Breast epithelium (tissue), 4 donors: ENCODE measurements around the gene CCDC24. TPM values are rescaled to one million over a fixed set of nuclear protein-coding genes. Genes with fewer than 3 reads are reported as not detected.

Experiments used
- DNase-seq, 2 donors: peaks; one replicate each; pipeline ENCODE4 v3.0.0-alpha.2; 2019; ENCODE audit warnings: low spot score in 2 of 2
- H3K27ac ChIP-seq, 2 donors: fragments of 200-600 bp; sonication (generic) in 1 of 2; one replicate each; pipeline ENCODE4 v1.5.1; 2016 to 2019; ENCODE audit warnings: mild to moderate bottlenecking in 1 of 2
- H3K27me3 ChIP-seq, 2 donors: fragments of 200-600 bp; sonication (generic) in 1 of 2; one replicate each; pipeline versions ENCODE4 v1.5.1 to v1.6.0; 2017 to 2019; ENCODE audit warnings: control low read depth in 1 of 2, mild to moderate bottlenecking in 1 of 2
- H3K36me3 ChIP-seq: fragments of 200-600 bp; one replicate; pipeline ENCODE4 v1.5.1; 2019
- H3K4me1 ChIP-seq, 2 donors: fragments of 200-600 bp; sonication (generic); one replicate each; pipeline ENCODE4 v1.5.1; 2016 to 2019; ENCODE audit warnings: control low read depth in 1 of 2
- H3K4me3 ChIP-seq, 3 donors: fragments of 200-600 bp; sonication (generic); 1 replicate in 2 of 3; 2 replicates in 1 of 3; pipeline ENCODE4 v1.5.1; 2016 to 2019; ENCODE audit warnings: mild to moderate bottlenecking in 3 of 3, moderate library complexity in 2 of 3
- H3K9me3 ChIP-seq, 2 donors: fragments of 200-600 bp; sonication (generic) in 1 of 2; one replicate each; pipeline ENCODE4 v1.5.1; 2016 to 2019; ENCODE audit warnings: control low read depth in 1 of 2
- POLR2A ChIP-seq: fragments of 450-650 bp; IDR thresholded peaks from one replicate; pipeline ENCODE4 v1.6.1; 2016; ENCODE audit warnings: antibody characterized with exemption, mild to moderate bottlenecking, moderate library complexity
- POLR2AphosphoS5 ChIP-seq, 3 donors: sonication (generic); formaldehyde crosslinking; IDR thresholded peaks; one replicate each; pipeline ENCODE4 v1.6.1; 2017; ENCODE audit warnings: antibody characterized with exemption in 3 of 3
- intact Hi-C: fragments of 100-400 bp; cut with DNase I; formaldehyde crosslinking; loops from one replicate; pipeline ENCODE4 v1.15.1; 2023; ENCODE audit warnings: low total_unique reads
- total RNA-seq, 3 donors: library from RNA; depleted of rRNA; stranded (reverse); fragments of >200 nt; gene quantifications; one replicate each; pipeline ENCODE4 v1.1.0, GENCODE V29; 2016
- TF ChIP-seq, protein P1 (sequence below), 3 donors: fragments of 450-650 bp; IDR thresholded peaks; one replicate each; pipeline ENCODE4 v1.5.1; 2016 to 2017; ENCODE audit warnings: antibody characterized with exemption in 3 of 3, mild to moderate bottlenecking in 3 of 3, moderate library complexity in 3 of 3

CCDC24 gene
- total RNA-seq, 3 donors from 2014 or later, result 5.4 to 12.5 (median 12.3) TPM

DNA sequence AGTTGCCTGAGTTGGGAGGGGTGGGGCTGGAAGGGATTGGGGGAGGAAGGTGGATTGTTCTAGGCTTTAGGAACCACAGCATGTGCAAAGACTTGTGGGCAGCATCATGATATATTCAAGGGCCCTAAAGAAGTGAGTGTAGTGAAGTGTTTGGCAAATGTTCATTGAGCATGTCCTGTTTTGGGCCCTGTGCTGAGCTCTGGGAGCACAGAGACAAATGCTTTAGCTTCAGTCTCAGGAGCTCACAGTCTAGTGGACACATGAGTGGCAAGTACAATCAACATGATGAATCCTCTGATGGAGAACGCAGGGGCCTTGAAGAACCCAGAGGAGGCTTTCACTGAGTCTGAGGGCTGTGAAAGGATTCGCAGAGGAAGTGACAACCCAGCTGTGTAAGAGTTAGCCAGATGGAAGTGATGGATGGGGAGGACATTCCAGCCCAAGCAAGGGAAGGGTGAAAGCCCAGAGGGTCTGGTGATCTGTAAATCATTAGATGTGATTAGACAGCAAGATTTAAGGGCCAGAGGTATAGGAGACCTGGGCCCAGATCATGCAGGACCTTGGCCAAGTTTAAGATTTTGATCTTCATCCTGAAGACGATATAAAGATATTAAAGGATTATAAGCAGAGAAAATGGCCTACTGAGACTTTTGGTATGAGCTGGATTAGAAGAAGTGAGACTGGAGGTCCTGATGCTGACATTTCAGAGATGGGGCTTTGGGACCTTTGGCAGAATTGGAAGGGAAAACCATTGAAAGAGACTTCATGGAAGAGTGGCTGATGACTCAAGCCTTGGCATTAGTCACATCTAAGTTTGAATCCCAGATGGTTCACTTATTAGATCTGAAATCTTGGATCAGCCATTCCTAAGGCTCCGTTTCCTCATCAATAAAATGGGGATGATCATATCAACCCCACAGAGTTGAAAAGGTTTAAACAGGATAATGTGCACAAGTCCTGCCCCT, 40.1 kb upstream of the CCDC24 start:
- Histone ChIP-seq H3K36me3 (no peaks in the 10 kb centered on the region), H3K27ac (no peak overlapping the region), H3K4me3 (no peak overlapping the region), H3K9me3 (no peaks in the 10 kb centered on the region), H3K27me3 (no peaks in the 10 kb centered on the region), H3K4me1 (peaks cover 7 to 12% of the 10 kb centered on the region in 2 donors)
- intact Hi-C loops, result loop anchor here (10.0 kb wide), 1 partner anchor 1107 kb away; the partner anchor contains the start of gene ZNF691
- TF ChIP-seq POLR2A, result no peak
- no peak for DNase-seq

DNA sequence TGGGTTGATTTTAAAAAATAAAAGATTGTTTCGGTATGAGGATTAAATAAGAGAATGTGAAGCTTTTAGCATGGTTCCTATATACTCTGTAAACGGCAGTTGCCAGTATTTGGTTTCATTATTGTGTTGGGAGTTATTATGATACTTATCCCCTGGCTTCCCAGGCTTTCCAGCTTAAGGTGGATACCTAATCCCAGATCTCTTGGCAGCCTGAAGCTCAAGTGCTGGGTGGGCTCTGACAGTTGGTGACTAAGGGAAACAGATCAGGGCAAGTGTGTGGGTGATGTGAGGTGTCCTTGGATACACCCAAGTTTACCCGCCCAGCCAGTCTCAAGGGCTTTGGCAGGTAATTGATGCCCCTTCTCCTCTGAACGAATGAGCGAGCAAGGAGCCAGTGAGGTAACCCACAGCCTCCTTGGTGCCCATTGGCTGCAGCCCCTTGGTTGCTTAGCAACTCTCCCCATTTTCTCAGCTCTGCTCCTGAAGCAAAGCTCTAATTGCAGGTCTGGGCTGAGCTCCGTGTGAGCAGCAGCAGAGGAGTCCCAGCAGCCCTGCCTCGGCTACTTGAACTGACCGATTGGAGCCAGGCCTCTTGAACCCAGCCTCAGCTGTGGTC, 38.6 kb upstream of the CCDC24 start:
- H3K27ac ChIP-seq, result no peak overlapping the region
- DNase-seq, result no peak
- TF ChIP-seq, protein P1, sequence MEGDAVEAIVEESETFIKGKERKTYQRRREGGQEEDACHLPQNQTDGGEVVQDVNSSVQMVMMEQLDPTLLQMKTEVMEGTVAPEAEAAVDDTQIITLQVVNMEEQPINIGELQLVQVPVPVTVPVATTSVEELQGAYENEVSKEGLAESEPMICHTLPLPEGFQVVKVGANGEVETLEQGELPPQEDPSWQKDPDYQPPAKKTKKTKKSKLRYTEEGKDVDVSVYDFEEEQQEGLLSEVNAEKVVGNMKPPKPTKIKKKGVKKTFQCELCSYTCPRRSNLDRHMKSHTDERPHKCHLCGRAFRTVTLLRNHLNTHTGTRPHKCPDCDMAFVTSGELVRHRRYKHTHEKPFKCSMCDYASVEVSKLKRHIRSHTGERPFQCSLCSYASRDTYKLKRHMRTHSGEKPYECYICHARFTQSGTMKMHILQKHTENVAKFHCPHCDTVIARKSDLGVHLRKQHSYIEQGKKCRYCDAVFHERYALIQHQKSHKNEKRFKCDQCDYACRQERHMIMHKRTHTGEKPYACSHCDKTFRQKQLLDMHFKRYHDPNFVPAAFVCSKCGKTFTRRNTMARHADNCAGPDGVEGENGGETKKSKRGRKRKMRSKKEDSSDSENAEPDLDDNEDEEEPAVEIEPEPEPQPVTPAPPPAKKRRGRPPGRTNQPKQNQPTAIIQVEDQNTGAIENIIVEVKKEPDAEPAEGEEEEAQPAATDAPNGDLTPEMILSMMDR (IDR thresholded peaks at IDR 0.05), result no peak
- intact Hi-C loops, result loop anchor here (10.0 kb wide), 1 partner anchor 1108 kb away; the partner anchor contains the start of gene ZNF691
- H3K9me3 ChIP-seq, result no peaks in the 10 kb centered on the region
- H3K36me3 ChIP-seq, result no peaks in the 10 kb centered on the region
- no peak overlapping the region for H3K4me3 ChIP-seq
- H3K27me3 ChIP-seq, result no peaks in the 10 kb centered on the region
- peaks cover 5 to 6% of the 10 kb centered on the region in 2 donors for H3K4me1 ChIP-seq

DNA sequence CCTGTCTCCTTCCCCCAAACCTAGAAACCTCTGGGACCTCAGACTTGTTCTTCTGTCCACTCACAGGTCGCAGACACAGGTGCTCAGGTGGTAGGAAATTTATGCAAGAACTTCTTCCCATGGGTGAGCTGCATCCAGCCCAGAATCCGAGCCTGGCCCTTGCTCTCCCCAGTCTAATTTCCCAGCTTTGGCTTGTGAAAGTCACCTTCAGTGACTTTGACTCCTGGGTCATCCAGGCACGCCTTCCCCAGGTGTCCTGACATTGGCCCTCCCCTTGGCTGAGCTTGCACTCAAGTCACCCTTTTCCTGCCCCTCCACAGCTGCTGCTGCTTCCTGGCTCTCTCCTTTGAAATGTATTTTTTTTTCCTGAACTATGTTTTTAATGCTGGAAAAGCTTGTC, 38.0 kb upstream of the CCDC24 start:
- no peaks in the 10 kb centered on the region for H3K27me3 ChIP-seq

DNA sequence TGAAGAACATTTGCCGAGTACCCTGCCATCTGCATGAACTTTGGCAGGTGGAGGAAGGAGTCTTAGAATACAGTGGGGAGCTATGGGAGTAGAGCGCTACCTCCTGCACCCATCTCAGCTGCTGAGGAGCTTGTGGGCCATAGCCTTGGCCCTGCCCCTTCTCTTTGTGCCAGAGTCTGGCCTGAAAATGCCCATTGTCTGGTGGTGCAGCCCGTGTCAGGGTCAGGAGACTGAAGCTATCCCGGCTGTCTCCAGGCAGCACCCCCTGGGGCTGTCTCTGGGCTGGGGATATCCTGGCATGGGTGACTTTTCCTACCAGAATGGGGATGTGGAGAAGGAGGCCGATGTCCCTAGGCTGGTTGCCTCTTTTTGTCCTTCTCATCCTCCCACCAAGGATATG, 37.4 kb upstream of the CCDC24 start:
- TF ChIP-seq POLR2A (no peak), POLR2AphosphoS5 (IDR thresholded peaks at IDR 0.05) (no peak)
- Histone ChIP-seq H3K4me1 (no peaks in the 10 kb centered on the region), H3K36me3 (no peaks in the 10 kb centered on the region), H3K27me3 (no peaks in the 10 kb centered on the region), H3K27ac (no peak overlapping the region), H3K4me3 (no peak overlapping the region), H3K9me3 (no peaks in the 10 kb centered on the region)
- intact Hi-C loops, result loop anchor here (10.0 kb wide), 1 partner anchor 1109 kb away; the partner anchor contains the start of gene ZNF691
- DNase-seq, result no peak

More for the DNA sequence above, 38.0 kb upstream of the CCDC24 start:
- no peak overlapping the region for H3K4me3 ChIP-seq
- H3K4me1 ChIP-seq, result peaks cover 0 to under 1% of the 10 kb centered on the region in 2 donors
- no peak overlapping the region for H3K27ac ChIP-seq
- intact Hi-C loops, result loop anchor here (10.0 kb wide), 1 partner anchor 1109 kb away; the partner anchor contains the start of gene ZNF691
- H3K9me3 ChIP-seq, result no peaks in the 10 kb centered on the region
- no peaks in the 10 kb centered on the region for H3K36me3 ChIP-seq
- DNase-seq, result no peak
- TF ChIP-seq, protein P1 (IDR thresholded peaks at IDR 0.05), result no peak
- TF ChIP-seq POLR2AphosphoS5 (IDR thresholded peaks at IDR 0.05) (no peak), POLR2A (no peak)

DNA sequence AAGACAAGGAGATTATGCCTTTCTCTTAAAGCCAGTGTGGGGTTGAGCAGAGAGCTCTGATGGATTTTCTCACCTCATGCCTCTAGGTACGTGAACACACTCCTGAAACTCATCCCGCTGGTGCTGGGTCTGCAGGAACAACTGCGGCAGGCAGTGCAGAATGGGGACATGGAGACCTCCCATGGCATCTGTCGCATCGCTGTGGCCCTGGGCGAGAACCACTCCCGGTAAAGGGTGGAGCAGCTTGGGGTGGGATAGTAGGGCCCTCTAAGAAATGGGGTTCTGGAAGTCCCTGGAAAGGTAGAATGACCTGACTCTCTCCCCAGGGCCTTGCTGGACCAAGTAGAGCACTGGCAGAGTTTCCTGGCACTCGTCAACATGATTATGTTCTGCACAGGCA, 35.2 kb upstream of the CCDC24 start:
- Histone ChIP-seq H3K9me3 (no peaks in the 10 kb centered on the region), H3K36me3 (no peaks in the 10 kb centered on the region)

More for the DNA sequence above, 35.2 kb upstream of the CCDC24 start:
- intact Hi-C loops, result loop anchor here (10.0 kb wide), 1 partner anchor 1111 kb away; the partner anchor contains the start of gene ZNF691
- DNase-seq, result no peak
- no peaks in the 10 kb centered on the region for H3K4me1 ChIP-seq
- no peak overlapping the region for H3K4me3 ChIP-seq
- TF ChIP-seq POLR2AphosphoS5 (IDR thresholded peaks at IDR 0.05) (no peak), POLR2A (no peak)
- TF ChIP-seq, protein P1 (IDR thresholded peaks at IDR 0.05), result no peak
- no peak overlapping the region for H3K27ac ChIP-seq
- H3K27me3 ChIP-seq, result no peaks in the 10 kb centered on the region
